PC-3 (cell line): Measurements from ENCODE around the gene KRTAP10-9.

ENCODE experiments used
- EZH2 ChIP-seq: fragments of 300-600 bp; sonication (generic); IDR thresholded peaks from one replicate; pipeline ENCODE4 v1.6.1; 2017; ENCODE audit warnings: antibody characterized with exemption, mild to moderate bottlenecking, low read length; ENCODE audit not compliant: unreplicated experiment
- TF ChIP-seq, protein P1 (sequence below): fragments of 300-600 bp; sonication (generic); conservative IDR thresholded peaks from 2 replicates; pipeline ENCODE4 v1.5.1; 2017; ENCODE audit warnings: antibody characterized with exemption, low read depth, mild to moderate bottlenecking, low read length

GRCh38 chr21:44583089-44583799 is 43.6 kb upstream of the KRTAP10-9 start:
- TF ChIP-seq, protein P1, sequence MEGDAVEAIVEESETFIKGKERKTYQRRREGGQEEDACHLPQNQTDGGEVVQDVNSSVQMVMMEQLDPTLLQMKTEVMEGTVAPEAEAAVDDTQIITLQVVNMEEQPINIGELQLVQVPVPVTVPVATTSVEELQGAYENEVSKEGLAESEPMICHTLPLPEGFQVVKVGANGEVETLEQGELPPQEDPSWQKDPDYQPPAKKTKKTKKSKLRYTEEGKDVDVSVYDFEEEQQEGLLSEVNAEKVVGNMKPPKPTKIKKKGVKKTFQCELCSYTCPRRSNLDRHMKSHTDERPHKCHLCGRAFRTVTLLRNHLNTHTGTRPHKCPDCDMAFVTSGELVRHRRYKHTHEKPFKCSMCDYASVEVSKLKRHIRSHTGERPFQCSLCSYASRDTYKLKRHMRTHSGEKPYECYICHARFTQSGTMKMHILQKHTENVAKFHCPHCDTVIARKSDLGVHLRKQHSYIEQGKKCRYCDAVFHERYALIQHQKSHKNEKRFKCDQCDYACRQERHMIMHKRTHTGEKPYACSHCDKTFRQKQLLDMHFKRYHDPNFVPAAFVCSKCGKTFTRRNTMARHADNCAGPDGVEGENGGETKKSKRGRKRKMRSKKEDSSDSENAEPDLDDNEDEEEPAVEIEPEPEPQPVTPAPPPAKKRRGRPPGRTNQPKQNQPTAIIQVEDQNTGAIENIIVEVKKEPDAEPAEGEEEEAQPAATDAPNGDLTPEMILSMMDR = no peak
- TF ChIP-seq EZH2 = no peak
